Coronary artery (tissue), 2 donors: ENCODE results near the gene TSPAN9.
A peak's percentile ranks its signal among the peaks of the same experiment; 100 is the strongest.

Experiments used
- DNase-seq: peaks from one replicate; pipeline ENCODE4 v3.0.0-alpha.2; 2017; ENCODE audit warnings: low spot score
- H3K27ac ChIP-seq, 2 donors: fragments of 200-600 bp; sonication (generic); one replicate each; pipeline ENCODE4 v1.5.1; 2016 to 2019
- H3K4me3 ChIP-seq: fragments of 200-600 bp; sonication (generic); 2 replicates; pipeline ENCODE4 v1.5.1; 2016; ENCODE audit warnings: mild to moderate bottlenecking, moderate library complexity
- CTCF ChIP-seq: fragments of 200-600 bp; sonication (generic); IDR thresholded peaks from one replicate; pipeline ENCODE4 v1.5.1; 2019; ENCODE audit warnings: antibody characterized with exemption

The TSPAN9 gene

GRCh38 chr12:3077572-3078081 lies 448 bp downstream of the TSPAN9 start:
- peak overlapping the region; percentile 91 for H3K4me3 ChIP-seq
- TF ChIP-seq CTCF, result no peak
- H3K27ac ChIP-seq, result peak overlapping the region; percentile 94 to 96
- DNase-seq, result no peak

- TF ChIP-seq CTCF, result no peak
These were observed 1.1 kb downstream of the TSPAN9 start for GRCh38 chr12:3078086-3078820.

GRCh38 chr12:3081091-3081490 lies 3.9 kb downstream of the TSPAN9 start:
- no peak for DNase-seq
- no peak overlapping the region for H3K27ac ChIP-seq
- no peak for TF ChIP-seq CTCF

More at GRCh38 chr12:3078086-3078820, 1.1 kb downstream of the TSPAN9 start:
- no peak for DNase-seq
- peak overlapping the region; percentile 91 for H3K4me3 ChIP-seq
- H3K27ac ChIP-seq, result peak overlapping the region; percentile 94 to 96

GRCh38 chr12:3081886-3082285 lies 4.7 kb downstream of the TSPAN9 start:
- no peak for TF ChIP-seq CTCF
- DNase-seq, result no peak
- Histone ChIP-seq H3K27ac (no peak overlapping the region), H3K4me3 (no peak overlapping the region)

More at GRCh38 chr12:3081091-3081490, 3.9 kb downstream of the TSPAN9 start:
- no peak overlapping the region for H3K4me3 ChIP-seq

GRCh38 chr12:3083241-3083920 lies 6.2 kb downstream of the TSPAN9 start:
- Histone ChIP-seq H3K4me3 (no peak overlapping the region), H3K27ac (peak overlapping the region in 1 of 2 donors; percentile 24)
- no peak for DNase-seq
- TF ChIP-seq CTCF, result no peak

GRCh38 chr12:3083921-3084347 lies 6.8 kb downstream of the TSPAN9 start:
- Histone ChIP-seq H3K4me3 (no peak overlapping the region), H3K27ac (peak overlapping the region in 1 of 2 donors; percentile 23)
- no peak for DNase-seq
- no peak for TF ChIP-seq CTCF
